ENCODE measurements around the gene ELP2. TPM values are rescaled to one million over a fixed set of nuclear protein-coding genes. Genes with fewer than 3 reads are reported as not detected.

ELP2 gene
- total RNA-seq, 2 experiments from 2014 or later, result 40.3 to 50.5 TPM

DNA sequence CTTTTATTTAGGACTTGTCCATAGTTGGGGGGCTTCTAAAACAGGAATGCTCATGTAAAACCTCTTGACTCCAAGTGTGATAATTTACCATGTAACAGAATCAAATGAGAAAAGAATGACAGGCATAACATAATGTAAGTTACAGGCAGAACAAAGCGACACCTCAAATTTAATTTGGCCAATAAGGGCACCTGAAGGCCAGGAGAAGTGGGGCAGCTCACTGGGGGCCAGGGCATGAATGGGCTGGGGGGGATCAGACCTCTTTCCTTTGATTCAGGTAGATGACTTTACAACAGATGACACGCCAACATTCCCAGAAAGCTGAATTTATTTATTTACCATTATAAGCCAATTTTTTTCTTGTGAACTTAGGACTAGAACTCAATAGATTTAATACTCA, 72.1 kb downstream of the ELP2 start:
- ChIA-PET CTCF (ENCODE audit: unreplicated experiment) (no interaction called here), POLR2A (no interaction called here)
- Histone ChIP-seq H3K4me3 (ENCODE audit: low read depth, low read length, poor library complexity, severe bottlenecking) (no peak overlapping the region), H3K27ac (ENCODE audit: low read depth, low read length, poor library complexity, severe bottlenecking) (no peak overlapping the region), H3K4me2 (ENCODE audit: low read length) (no peak overlapping the region), H3K9me2 (ENCODE audit: insufficient read depth, low read length) (no peaks in the 10 kb centered on the region), H3K4me1 (ENCODE audit: insufficient read depth, low read length, poor library complexity, severe bottlenecking) (no peaks in the 10 kb centered on the region), H3K9me3 (ENCODE audit: low read length) (no peaks in the 10 kb centered on the region), H3K36me3 (ENCODE audit: insufficient read depth, low read length) (no peaks in the 10 kb centered on the region), H3K79me2 (ENCODE audit: insufficient read depth, low read depth, low read length) (no peaks in the 10 kb centered on the region), H4K20me1 (ENCODE audit: insufficient read depth, low read length) (no peaks in the 10 kb centered on the region), H2AFZ (ENCODE audit: low read length) (no peak overlapping the region)
- DNase-seq (ENCODE audit: low spot score), result no peak
- BruUV-seq (replicated peaks), result no TSS peak
- intact Hi-C loops (cut with micrococcal nuclease; ENCODE audit: unreplicated experiment), result no loop called here
- no peak for TF ChIP-seq EZH2phosphoT487 (IDR thresholded peaks at IDR 0.05; ENCODE audit: borderline replicate concordance, low read depth, low read length)
- no peak for TF ChIP-seq CTCF (conservative IDR thresholded peaks at IDR 0.05; ENCODE audit: low read length)

GRCh38 chr18:36203360-36203895, 73.7 kb downstream of the ELP2 start:
- H3K36me3 ChIP-seq (ENCODE audit: insufficient read depth, low read length), result no peaks in the 10 kb centered on the region
- no peaks in the 10 kb centered on the region for H4K20me1 ChIP-seq (ENCODE audit: insufficient read depth, low read length)
- intact Hi-C loops (cut with micrococcal nuclease; ENCODE audit: unreplicated experiment), result no loop called here
- H3K9me3 ChIP-seq (ENCODE audit: low read length), result no peaks in the 10 kb centered on the region
- ChIA-PET POLR2A (no interaction called here), CTCF (ENCODE audit: unreplicated experiment) (no interaction called here)
- no peak for DNase-seq (ENCODE audit: low spot score)
- no peak overlapping the region for H3K4me3 ChIP-seq (ENCODE audit: low read depth, low read length, poor library complexity, severe bottlenecking)
- H3K4me2 ChIP-seq (ENCODE audit: low read length), result no peak overlapping the region
- no peak overlapping the region for H2AFZ ChIP-seq (ENCODE audit: low read length)
- H3K9me2 ChIP-seq (ENCODE audit: insufficient read depth, low read length), result no peaks in the 10 kb centered on the region
- TF ChIP-seq EZH2phosphoT487 (IDR thresholded peaks at IDR 0.05; ENCODE audit: borderline replicate concordance, low read depth, low read length) (no peak), CTCF (conservative IDR thresholded peaks at IDR 0.05; ENCODE audit: low read length) (no peak)
- BruUV-seq (replicated peaks), result no TSS peak
- H3K27ac ChIP-seq (ENCODE audit: low read depth, low read length, poor library complexity, severe bottlenecking), result no peak overlapping the region
- H3K4me1 ChIP-seq (ENCODE audit: insufficient read depth, low read length, poor library complexity, severe bottlenecking), result no peaks in the 10 kb centered on the region
- no peaks in the 10 kb centered on the region for H3K79me2 ChIP-seq (ENCODE audit: insufficient read depth, low read depth, low read length)

DNA sequence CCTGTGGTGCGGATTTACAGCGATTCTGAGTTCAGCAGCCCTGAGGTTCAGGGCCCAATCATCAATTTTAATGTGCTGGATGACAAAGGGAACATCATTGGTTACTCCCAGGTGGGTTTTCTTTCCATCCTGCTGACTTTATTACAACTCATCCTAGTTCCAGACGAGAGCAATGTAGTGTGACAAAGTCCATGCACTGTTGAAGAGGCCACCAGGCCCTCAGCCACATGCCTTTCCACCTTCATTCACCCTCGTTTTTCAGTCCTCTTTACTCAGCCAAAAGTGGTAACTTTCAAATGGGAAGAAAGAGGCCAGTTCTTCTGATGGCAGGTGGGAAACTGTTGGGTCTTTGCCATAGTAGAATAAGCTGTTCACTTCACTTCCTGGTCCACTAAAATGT, 75.5 kb downstream of the ELP2 start:
- no TSS peak for BruUV-seq (replicated peaks)
- Histone ChIP-seq H3K36me3 (ENCODE audit: insufficient read depth, low read length) (no peaks in the 10 kb centered on the region), H4K20me1 (ENCODE audit: insufficient read depth, low read length) (no peaks in the 10 kb centered on the region), H3K79me2 (ENCODE audit: insufficient read depth, low read depth, low read length) (no peaks in the 10 kb centered on the region), H3K4me3 (ENCODE audit: low read depth, low read length, poor library complexity, severe bottlenecking) (no peak overlapping the region), H3K4me2 (ENCODE audit: low read length) (no peak overlapping the region), H3K9me2 (ENCODE audit: insufficient read depth, low read length) (no peaks in the 10 kb centered on the region), H3K4me1 (ENCODE audit: insufficient read depth, low read length, poor library complexity, severe bottlenecking) (no peaks in the 10 kb centered on the region), H3K9me3 (ENCODE audit: low read length) (no peaks in the 10 kb centered on the region), H3K27ac (ENCODE audit: low read depth, low read length, poor library complexity, severe bottlenecking) (no peak overlapping the region), H2AFZ (ENCODE audit: low read length) (no peak overlapping the region)
- CTCF ChIA-PET (ENCODE audit: unreplicated experiment), result no interaction called here
- no peak for DNase-seq (ENCODE audit: low spot score)
- intact Hi-C loops (cut with micrococcal nuclease; ENCODE audit: unreplicated experiment), result no loop called here
- POLR2A ChIA-PET, result interaction anchor here (0.7 kb wide), 1 partner anchor 449 kb away, joined by 3 read pairs; no protein-coding TSS in a partner anchor
- no peak for TF ChIP-seq EZH2phosphoT487 (IDR thresholded peaks at IDR 0.05; ENCODE audit: borderline replicate concordance, low read depth, low read length)
- TF ChIP-seq CTCF (conservative IDR thresholded peaks at IDR 0.05; ENCODE audit: low read length), result no peak

All from OCI-LY7 (cell line).